ENCODE measurements around the gene TEX29.

Gene TEX29

GRCh38 chr13:111344471-111345191, 24.2 kb downstream of the TEX29 start:
- DNase-seq, result no peak

GRCh38 chr13:111345682-111346081, 25.2 kb downstream of the TEX29 start:
- no peak for DNase-seq

GRCh38 chr13:111346101-111346680, 25.7 kb downstream of the TEX29 start:
- no peak for DNase-seq

- DNase-seq, result no peak
Observed at GRCh38 chr13:111347438-111347837, 27.0 kb downstream of the TEX29 start.

- no peak for DNase-seq
Observed at GRCh38 chr13:111353508-111353907, 33.1 kb downstream of the TEX29 start.

- no peak for DNase-seq
Observed at GRCh38 chr13:111354789-111355188, 34.3 kb downstream of the TEX29 start.

- DNase-seq, result no peak
Observed at GRCh38 chr13:111356795-111357194, 36.4 kb downstream of the TEX29 start.

- DNase-seq, result no peak
Observed at GRCh38 chr13:111359237-111359915, 38.9 kb downstream of the TEX29 start.

- no peak for DNase-seq
Observed at GRCh38 chr13:111359930-111360329, 39.5 kb downstream of the TEX29 start.

- DNase-seq, result no peak
Observed at GRCh38 chr13:111360452-111360851, 40.0 kb downstream of the TEX29 start.

- DNase-seq, result no peak
Observed at GRCh38 chr13:111361046-111361872, 40.8 kb downstream of the TEX29 start.

GRCh38 chr13:111361873-111362648, 41.6 kb downstream of the TEX29 start:
- no peak for DNase-seq

GRCh38 chr13:111363121-111363520, 42.7 kb downstream of the TEX29 start:
- no peak for DNase-seq

GRCh38 chr13:111363591-111363990, 43.1 kb downstream of the TEX29 start:
- DNase-seq, result no peak

GRCh38 chr13:111365149-111366005, 44.9 kb downstream of the TEX29 start:
- no peak for DNase-seq

- DNase-seq, result no peak
Observed at GRCh38 chr13:111367340-111367739, 46.9 kb downstream of the TEX29 start.

- no peak for DNase-seq
Observed at GRCh38 chr13:111368091-111368490, 47.6 kb downstream of the TEX29 start.

GRCh38 chr13:111370147-111370546, 49.7 kb downstream of the TEX29 start:
- no peak for DNase-seq

- no peak for DNase-seq
Observed at GRCh38 chr13:111370570-111371535, 50.4 kb downstream of the TEX29 start.

GRCh38 chr13:111371720-111372119, 51.3 kb downstream of the TEX29 start:
- DNase-seq, result no peak

Data from activated T-cell treated with anti-CD3 and anti-CD28 coated beads, Interleukin-2, amount 50 U/mL, for 48 hours (primary cell).